Measurements from ENCODE around the gene TGFBR2.

Gene TGFBR2

DNA sequence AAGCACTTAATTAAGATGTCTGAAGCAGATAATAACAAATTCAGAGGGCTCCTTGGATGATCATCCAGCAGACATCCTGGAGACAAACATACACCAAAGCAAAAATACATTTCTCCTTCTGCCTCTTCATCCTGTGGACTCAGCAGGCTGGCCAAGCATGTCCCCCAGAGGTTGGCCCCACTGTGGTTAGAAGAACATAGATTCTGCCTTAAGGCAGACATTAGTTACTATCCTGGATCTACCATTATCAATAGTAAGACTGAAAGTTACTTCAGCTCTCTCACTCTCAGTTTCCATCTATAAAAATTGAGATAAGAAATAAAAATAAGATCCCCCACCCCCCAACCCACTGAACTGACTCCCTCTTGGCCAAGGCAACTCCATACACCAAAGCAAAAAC, 28.6 kb upstream of the TGFBR2 start:
- H3K27ac ChIP-seq, result no peak overlapping the region
- DNase-seq, result no peak

DNA sequence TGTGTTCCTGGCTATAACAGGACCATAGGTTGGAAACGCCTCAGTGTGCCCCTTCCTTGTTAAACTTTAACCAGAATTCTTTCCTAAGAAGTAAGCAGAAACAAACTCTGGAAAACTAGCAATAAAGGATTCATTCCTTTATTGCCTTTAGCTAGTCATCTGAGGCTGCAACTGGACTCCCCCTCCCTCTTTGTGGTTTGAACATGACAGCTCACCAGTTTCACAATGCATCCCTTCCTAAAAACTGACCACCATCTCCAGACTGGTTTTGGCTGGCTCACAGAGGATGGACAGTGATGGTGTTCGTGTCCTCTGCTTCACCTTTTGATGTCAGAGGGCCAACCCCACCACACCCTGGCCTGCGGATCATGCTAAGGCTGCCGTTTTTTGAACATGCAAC, 27.9 kb upstream of the TGFBR2 start:
- no peak overlapping the region for H3K27ac ChIP-seq
- no peak for DNase-seq

More for the DNA sequence above, 28.6 kb upstream of the TGFBR2 start:
- Histone ChIP-seq H3K27me3 (ENCODE audit: insufficient read depth, low read depth, severe bottlenecking) (no peaks in the 10 kb centered on the region), H3K4me3 (ENCODE audit: low read depth, low read length) (no peak overlapping the region), H3K36me3 (no peaks in the 10 kb centered on the region), H3K9me3 (ENCODE audit: severe bottlenecking) (no peaks in the 10 kb centered on the region)
- TF ChIP-seq, protein P1, sequence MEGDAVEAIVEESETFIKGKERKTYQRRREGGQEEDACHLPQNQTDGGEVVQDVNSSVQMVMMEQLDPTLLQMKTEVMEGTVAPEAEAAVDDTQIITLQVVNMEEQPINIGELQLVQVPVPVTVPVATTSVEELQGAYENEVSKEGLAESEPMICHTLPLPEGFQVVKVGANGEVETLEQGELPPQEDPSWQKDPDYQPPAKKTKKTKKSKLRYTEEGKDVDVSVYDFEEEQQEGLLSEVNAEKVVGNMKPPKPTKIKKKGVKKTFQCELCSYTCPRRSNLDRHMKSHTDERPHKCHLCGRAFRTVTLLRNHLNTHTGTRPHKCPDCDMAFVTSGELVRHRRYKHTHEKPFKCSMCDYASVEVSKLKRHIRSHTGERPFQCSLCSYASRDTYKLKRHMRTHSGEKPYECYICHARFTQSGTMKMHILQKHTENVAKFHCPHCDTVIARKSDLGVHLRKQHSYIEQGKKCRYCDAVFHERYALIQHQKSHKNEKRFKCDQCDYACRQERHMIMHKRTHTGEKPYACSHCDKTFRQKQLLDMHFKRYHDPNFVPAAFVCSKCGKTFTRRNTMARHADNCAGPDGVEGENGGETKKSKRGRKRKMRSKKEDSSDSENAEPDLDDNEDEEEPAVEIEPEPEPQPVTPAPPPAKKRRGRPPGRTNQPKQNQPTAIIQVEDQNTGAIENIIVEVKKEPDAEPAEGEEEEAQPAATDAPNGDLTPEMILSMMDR (IDR thresholded peaks at IDR 0.05; ENCODE audit: low read depth, low read length), result no peak

DNA sequence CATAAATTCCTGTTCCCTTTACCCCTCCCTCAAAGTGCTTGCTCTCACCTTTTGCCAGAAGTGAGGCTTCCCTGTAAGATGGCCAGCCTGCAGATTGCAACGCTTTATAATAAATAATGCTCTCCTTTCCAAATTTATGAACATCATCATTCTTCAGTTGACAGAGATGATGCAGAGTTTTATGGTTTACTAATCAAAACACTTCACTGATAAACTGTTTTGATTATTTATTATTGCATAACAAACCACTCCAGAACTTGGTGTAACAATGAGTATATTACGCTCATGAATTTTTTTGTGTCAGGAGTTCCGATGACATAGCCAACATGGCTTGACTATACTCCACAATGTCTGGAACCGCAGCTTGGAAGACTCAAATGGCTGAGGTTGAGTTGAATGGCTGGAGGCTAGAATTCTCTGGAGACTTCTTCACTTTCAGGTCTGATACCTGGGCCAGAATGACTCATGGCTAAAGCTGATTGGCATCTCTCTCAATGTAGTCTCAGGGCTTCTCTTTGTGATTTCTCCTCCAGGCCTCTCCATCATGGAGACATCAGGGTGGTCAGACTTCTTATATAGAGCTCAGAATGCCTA, 27.3 kb upstream of the TGFBR2 start:
- no peak for DNase-seq
- H3K4me3 ChIP-seq (ENCODE audit: low read depth, low read length), result no peak overlapping the region
- H3K36me3 ChIP-seq, result no peaks in the 10 kb centered on the region
- H3K27me3 ChIP-seq (ENCODE audit: insufficient read depth, low read depth, severe bottlenecking), result no peaks in the 10 kb centered on the region
- TF ChIP-seq, protein P1 (IDR thresholded peaks at IDR 0.05; ENCODE audit: low read depth, low read length), result no peak
- no peaks in the 10 kb centered on the region for H3K9me3 ChIP-seq (ENCODE audit: severe bottlenecking)
- no peak overlapping the region for H3K27ac ChIP-seq

More for the DNA sequence above, 27.9 kb upstream of the TGFBR2 start:
- Histone ChIP-seq H3K36me3 (no peaks in the 10 kb centered on the region), H3K9me3 (ENCODE audit: severe bottlenecking) (no peaks in the 10 kb centered on the region), H3K27me3 (ENCODE audit: insufficient read depth, low read depth, severe bottlenecking) (no peaks in the 10 kb centered on the region), H3K4me3 (ENCODE audit: low read depth, low read length) (no peak overlapping the region)
- TF ChIP-seq, protein P1 (IDR thresholded peaks at IDR 0.05; ENCODE audit: low read depth, low read length), result no peak

DNA sequence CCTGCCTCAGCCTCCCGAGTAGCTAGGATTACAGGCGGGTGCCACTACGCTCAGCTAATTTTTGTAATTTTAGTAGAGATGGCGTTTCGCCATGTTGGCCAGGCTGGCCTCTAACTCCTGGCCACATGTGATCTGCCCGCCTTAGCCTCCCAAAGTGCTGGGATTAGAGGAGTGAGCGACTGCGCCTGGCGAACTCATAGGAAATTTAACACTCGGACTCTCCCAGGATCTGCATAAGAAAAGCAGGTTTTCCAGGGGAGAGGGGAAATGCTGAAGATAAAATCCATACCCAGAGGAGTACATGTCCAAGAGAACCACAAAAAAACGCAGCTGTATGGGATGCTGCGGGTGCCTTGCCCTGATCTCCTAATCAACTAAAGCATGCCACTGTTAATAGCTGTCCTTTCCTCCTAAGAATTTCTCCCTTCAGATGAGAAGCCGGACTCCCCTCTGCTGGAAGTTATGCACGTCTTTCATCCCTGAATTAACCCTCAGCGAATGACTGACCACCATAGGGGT, 25.3 kb upstream of the TGFBR2 start:
- no peak overlapping the region for H3K4me3 ChIP-seq (ENCODE audit: low read depth, low read length)
- TF ChIP-seq, protein P1 (IDR thresholded peaks at IDR 0.05; ENCODE audit: low read depth, low read length), result no peak
- no peaks in the 10 kb centered on the region for H3K9me3 ChIP-seq (ENCODE audit: severe bottlenecking)
- H3K27me3 ChIP-seq (ENCODE audit: insufficient read depth, low read depth, severe bottlenecking), result no peaks in the 10 kb centered on the region
- no peak overlapping the region for H3K27ac ChIP-seq
- DNase-seq, result no peak
- no peaks in the 10 kb centered on the region for H3K36me3 ChIP-seq

DNA sequence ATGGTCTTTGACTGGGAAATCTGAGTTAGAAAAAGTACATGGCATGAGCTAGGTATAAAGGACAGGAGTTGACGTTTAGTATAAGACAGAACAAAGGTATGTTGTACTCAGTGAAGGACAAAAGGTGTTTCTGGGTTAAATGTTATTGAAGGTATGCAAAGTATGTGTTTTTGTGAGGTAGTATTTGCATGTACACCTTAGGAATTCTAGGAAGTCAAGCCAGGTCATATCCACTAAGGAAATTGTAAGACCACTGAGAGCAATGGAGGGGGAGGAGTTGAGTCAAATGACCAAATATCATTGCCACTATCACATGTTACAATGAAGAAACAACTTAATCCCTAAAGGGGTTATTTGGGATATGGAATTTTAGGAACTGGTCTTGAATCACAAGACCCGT, 24.4 kb upstream of the TGFBR2 start:
- Histone ChIP-seq H3K9me3 (ENCODE audit: severe bottlenecking) (no peaks in the 10 kb centered on the region), H3K27ac (no peak overlapping the region), H3K27me3 (ENCODE audit: insufficient read depth, low read depth, severe bottlenecking) (no peaks in the 10 kb centered on the region), H3K36me3 (no peaks in the 10 kb centered on the region), H3K4me3 (ENCODE audit: low read depth, low read length) (no peak overlapping the region)
- no peak for DNase-seq
- TF ChIP-seq, protein P1 (IDR thresholded peaks at IDR 0.05; ENCODE audit: low read depth, low read length), result no peak

DNA sequence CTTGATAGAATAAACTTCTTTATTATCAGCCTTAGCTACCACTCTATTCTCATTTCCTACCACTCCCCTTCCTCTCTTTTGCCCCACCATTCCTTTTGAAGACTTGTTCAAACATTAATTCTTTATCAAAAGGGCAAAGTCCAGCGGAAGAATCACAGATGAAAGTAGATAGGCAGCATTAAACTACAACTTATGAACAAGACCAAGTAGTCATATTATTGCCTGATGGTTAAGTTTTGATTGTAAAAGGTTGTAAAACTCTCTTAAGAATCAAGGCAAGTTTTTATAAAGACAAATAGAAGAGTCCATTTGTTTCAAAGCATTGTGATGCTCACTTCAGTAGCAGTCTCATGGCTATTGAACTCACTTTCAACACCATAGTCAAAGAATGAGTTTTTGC, 22.4 kb upstream of the TGFBR2 start:
- no peaks in the 10 kb centered on the region for H3K36me3 ChIP-seq
- no peak overlapping the region for H3K4me3 ChIP-seq (ENCODE audit: low read depth, low read length)
- H3K27me3 ChIP-seq (ENCODE audit: insufficient read depth, low read depth, severe bottlenecking), result no peaks in the 10 kb centered on the region
- no peak overlapping the region for H3K27ac ChIP-seq
- H3K9me3 ChIP-seq (ENCODE audit: severe bottlenecking), result no peaks in the 10 kb centered on the region
- TF ChIP-seq, protein P1 (IDR thresholded peaks at IDR 0.05; ENCODE audit: low read depth, low read length), result no peak
- no peak for DNase-seq

Data from WERI-Rb-1 (cell line).